Vagina (tissue), 2 donors: ENCODE measurements around the gene CEBPE.

Experiments used
- POLR2A ChIP-seq, 2 donors: fragments of 450-650 bp; IDR thresholded peaks; one replicate each; pipeline ENCODE4 v1.6.1; 2017; ENCODE audit warnings: antibody characterized with exemption in 2 of 2, mild to moderate bottlenecking in 2 of 2, moderate library complexity in 2 of 2
- TF ChIP-seq, protein P1 (sequence below), 3 experiments: fragments of 450-650 bp in 2 of 3; fragments of 200-600 bp in 1 of 3; sonication (generic) in 1 of 3; IDR thresholded peaks; one replicate each; pipeline ENCODE4 v1.5.1; 2017 to 2019; ENCODE audit warnings: antibody characterized with exemption in 3 of 3, mild to moderate bottlenecking in 2 of 3, moderate library complexity in 2 of 3

- TF ChIP-seq, protein P1, sequence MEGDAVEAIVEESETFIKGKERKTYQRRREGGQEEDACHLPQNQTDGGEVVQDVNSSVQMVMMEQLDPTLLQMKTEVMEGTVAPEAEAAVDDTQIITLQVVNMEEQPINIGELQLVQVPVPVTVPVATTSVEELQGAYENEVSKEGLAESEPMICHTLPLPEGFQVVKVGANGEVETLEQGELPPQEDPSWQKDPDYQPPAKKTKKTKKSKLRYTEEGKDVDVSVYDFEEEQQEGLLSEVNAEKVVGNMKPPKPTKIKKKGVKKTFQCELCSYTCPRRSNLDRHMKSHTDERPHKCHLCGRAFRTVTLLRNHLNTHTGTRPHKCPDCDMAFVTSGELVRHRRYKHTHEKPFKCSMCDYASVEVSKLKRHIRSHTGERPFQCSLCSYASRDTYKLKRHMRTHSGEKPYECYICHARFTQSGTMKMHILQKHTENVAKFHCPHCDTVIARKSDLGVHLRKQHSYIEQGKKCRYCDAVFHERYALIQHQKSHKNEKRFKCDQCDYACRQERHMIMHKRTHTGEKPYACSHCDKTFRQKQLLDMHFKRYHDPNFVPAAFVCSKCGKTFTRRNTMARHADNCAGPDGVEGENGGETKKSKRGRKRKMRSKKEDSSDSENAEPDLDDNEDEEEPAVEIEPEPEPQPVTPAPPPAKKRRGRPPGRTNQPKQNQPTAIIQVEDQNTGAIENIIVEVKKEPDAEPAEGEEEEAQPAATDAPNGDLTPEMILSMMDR (IDR thresholded peaks at IDR 0.05) = no peak
- TF ChIP-seq POLR2A (IDR thresholded peaks at IDR 0.05) = no peak
These were observed 25.5 kb downstream of the CEBPE start for GRCh38 chr14:23093526-23093925.
